ENCODE measurements around the gene TTC21A. TPM values are rescaled to one million over a fixed set of nuclear protein-coding genes. Genes with fewer than 3 reads are reported as not detected.
A peak's percentile ranks its signal among the peaks of the same experiment; 100 is the strongest.

TTC21A gene
- total RNA-seq, 2 experiments from 2014 or later, result 0.69 to 0.79 TPM

GRCh38 chr3:39100500-39100886 lies 7.0 kb upstream of the TTC21A start:
- Mint-ChIP-seq H3K27ac (no peak overlapping the region), H3K36me3 (ENCODE audit: low read depth) (peaks cover 5% of the 10 kb centered on the region), H3K27me3 (no peaks in the 10 kb centered on the region), H3K9me3 (no peaks in the 10 kb centered on the region), H3K4me3 (no peak overlapping the region), H3K4me1 (ENCODE audit: low read depth) (peaks cover 12% of the 10 kb centered on the region)
- no peak for DNase-seq
- TF ChIP-seq CTCF (IDR thresholded peaks at IDR 0.05), result no peak
- ChIA-PET POLR2A (no interaction called here), CTCF (interaction anchor here (1.0 to 2.7 kb wide), 5 partner anchors 16 to 191 kb away, joined by 3 to 16 read pairs (median 4); no protein-coding TSS in a partner anchor)
- ATAC-seq, result no peak
- intact Hi-C loops (cut with micrococcal nuclease), result no loop called here

- Mint-ChIP-seq H3K9me3 (no peaks in the 10 kb centered on the region), H3K4me1 (ENCODE audit: low read depth) (peaks cover 19% of the 10 kb centered on the region), H3K27ac (no peak overlapping the region), H3K36me3 (ENCODE audit: low read depth) (peaks cover 5% of the 10 kb centered on the region), H3K4me3 (no peak overlapping the region), H3K27me3 (no peaks in the 10 kb centered on the region)
- intact Hi-C loops (cut with micrococcal nuclease), result no loop called here
- ATAC-seq, result peak; percentile 80
- ChIA-PET CTCF (interaction anchor here (0.5 to 2.7 kb wide), 9 partner anchors 15 to 191 kb away, joined by 3 to 16 read pairs (median 4); no protein-coding TSS in a partner anchor), POLR2A (no interaction called here)
- peak; percentile 85 for TF ChIP-seq CTCF (IDR thresholded peaks at IDR 0.05)
- peak; percentile 62 for DNase-seq
Observed at GRCh38 chr3:39101022-39101689, 6.3 kb upstream of the TTC21A start.

- ChIA-PET POLR2A (interaction anchor here (0.7 kb wide), 1 partner anchor 309 kb away, joined by 3 read pairs; no protein-coding TSS in a partner anchor), CTCF (interaction anchor here (0.7 to 2.7 kb wide), 5 partner anchors 24 to 611 kb away, joined by 3 to 16 read pairs (median 3); no protein-coding TSS in a partner anchor)
- H3K4me3 Mint-ChIP-seq, result no peak overlapping the region
- H3K27ac Mint-ChIP-seq, result no peak overlapping the region
- TF ChIP-seq CTCF (IDR thresholded peaks at IDR 0.05), result no peak
- DNase-seq, result no peak
- H3K27me3 Mint-ChIP-seq, result no peaks in the 10 kb centered on the region
- H3K9me3 Mint-ChIP-seq, result no peaks in the 10 kb centered on the region
- H3K36me3 Mint-ChIP-seq (ENCODE audit: low read depth), result no peaks in the 10 kb centered on the region
- H3K4me1 Mint-ChIP-seq (ENCODE audit: low read depth), result peaks cover 26% of the 10 kb centered on the region
- no peak for ATAC-seq
- intact Hi-C loops (cut with micrococcal nuclease), result no loop called here
Observed at GRCh38 chr3:39102504-39103323, 4.8 kb upstream of the TTC21A start.

DNA sequence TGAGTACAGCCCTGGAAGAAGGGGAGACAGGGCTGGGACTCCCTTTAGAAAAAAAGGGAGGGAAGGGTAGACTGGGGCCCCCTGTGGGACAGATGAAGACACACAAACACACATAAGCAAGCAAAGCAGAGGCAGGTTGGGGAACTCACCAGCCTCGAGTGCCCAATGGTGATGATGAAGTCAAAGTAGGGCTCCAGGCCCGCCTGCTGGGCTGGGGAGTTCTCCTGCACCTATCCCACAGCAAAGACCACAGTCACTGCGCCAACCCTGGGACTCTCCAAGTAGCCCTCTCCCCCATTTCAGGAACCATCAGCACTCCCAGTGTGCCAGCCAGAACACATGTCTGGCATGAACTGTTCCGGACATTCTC lies 4.2 kb upstream of the TTC21A start:
- Mint-ChIP-seq H3K4me1 (ENCODE audit: low read depth) (peaks cover 32% of the 10 kb centered on the region), H3K4me3 (no peak overlapping the region), H3K36me3 (ENCODE audit: low read depth) (no peaks in the 10 kb centered on the region), H3K9me3 (no peaks in the 10 kb centered on the region), H3K27ac (peak overlapping the region; percentile 10), H3K27me3 (no peaks in the 10 kb centered on the region)
- ATAC-seq, result no peak
- POLR2A ChIA-PET, result interaction anchor here (0.7 kb wide), 1 partner anchor 309 kb away, joined by 3 read pairs; no protein-coding TSS in a partner anchor
- CTCF ChIA-PET, result interaction anchor here (0.7 to 6.9 kb wide), 3 partner anchors 24 to 612 kb away, joined by 3 to 50 read pairs (median 3); no protein-coding TSS in a partner anchor
- DNase-seq, result no peak
- intact Hi-C loops (cut with micrococcal nuclease), result no loop called here
- no peak for TF ChIP-seq CTCF (IDR thresholded peaks at IDR 0.05)

Data from activated CD8-positive, alpha-beta T cell treated with anti-CD3 and anti-CD28 coated beads for 36 hours (primary cell).